Measurements from ENCODE around the gene AK3. TPM values are rescaled to one million over a fixed set of nuclear protein-coding genes. Genes with fewer than 3 reads are reported as not detected.

Gene AK3
- polyA plus RNA-seq, 1 experiment: 30.1 TPM

DNA sequence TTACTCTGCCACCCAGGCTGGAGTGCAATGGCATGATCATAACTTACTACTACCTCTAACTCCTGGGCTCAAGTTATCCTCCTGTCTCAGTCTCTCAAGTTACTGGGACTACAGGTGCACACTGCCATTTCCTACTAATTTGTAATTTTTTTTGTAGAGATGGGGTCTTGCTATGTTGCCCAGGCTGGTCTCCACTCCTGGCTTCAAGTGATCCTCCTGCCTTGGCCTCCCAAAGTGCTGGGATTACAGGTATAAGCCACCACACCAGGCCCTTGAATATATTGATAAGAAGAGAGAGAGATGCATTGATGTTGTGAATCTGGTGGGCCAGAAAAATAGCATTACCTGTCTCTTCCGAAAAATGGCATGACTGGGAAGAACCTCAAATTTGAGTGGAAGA, 30.8 kb upstream of the AK3 start:
- ChIA-PET CTCF (no interaction called here), POLR2A (no interaction called here)
- Histone ChIP-seq H3K36me3 (ENCODE audit: control insufficient read depth, insufficient read depth, low read length) (no peaks in the 10 kb centered on the region), H3K4me3 (ENCODE audit: low read depth, low read length) (no peak overlapping the region), H3K27me3 (ENCODE audit: control insufficient read depth, insufficient read depth, low read length) (no peaks in the 10 kb centered on the region; the same call in 1 of the 2 replicates)
- no peak for DNase-seq (ENCODE audit: low read depth)
- TF ChIP-seq, protein P1, sequence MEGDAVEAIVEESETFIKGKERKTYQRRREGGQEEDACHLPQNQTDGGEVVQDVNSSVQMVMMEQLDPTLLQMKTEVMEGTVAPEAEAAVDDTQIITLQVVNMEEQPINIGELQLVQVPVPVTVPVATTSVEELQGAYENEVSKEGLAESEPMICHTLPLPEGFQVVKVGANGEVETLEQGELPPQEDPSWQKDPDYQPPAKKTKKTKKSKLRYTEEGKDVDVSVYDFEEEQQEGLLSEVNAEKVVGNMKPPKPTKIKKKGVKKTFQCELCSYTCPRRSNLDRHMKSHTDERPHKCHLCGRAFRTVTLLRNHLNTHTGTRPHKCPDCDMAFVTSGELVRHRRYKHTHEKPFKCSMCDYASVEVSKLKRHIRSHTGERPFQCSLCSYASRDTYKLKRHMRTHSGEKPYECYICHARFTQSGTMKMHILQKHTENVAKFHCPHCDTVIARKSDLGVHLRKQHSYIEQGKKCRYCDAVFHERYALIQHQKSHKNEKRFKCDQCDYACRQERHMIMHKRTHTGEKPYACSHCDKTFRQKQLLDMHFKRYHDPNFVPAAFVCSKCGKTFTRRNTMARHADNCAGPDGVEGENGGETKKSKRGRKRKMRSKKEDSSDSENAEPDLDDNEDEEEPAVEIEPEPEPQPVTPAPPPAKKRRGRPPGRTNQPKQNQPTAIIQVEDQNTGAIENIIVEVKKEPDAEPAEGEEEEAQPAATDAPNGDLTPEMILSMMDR (IDR thresholded peaks at IDR 0.05; ENCODE audit: insufficient read depth, low read depth, low read length): no peak

DNA sequence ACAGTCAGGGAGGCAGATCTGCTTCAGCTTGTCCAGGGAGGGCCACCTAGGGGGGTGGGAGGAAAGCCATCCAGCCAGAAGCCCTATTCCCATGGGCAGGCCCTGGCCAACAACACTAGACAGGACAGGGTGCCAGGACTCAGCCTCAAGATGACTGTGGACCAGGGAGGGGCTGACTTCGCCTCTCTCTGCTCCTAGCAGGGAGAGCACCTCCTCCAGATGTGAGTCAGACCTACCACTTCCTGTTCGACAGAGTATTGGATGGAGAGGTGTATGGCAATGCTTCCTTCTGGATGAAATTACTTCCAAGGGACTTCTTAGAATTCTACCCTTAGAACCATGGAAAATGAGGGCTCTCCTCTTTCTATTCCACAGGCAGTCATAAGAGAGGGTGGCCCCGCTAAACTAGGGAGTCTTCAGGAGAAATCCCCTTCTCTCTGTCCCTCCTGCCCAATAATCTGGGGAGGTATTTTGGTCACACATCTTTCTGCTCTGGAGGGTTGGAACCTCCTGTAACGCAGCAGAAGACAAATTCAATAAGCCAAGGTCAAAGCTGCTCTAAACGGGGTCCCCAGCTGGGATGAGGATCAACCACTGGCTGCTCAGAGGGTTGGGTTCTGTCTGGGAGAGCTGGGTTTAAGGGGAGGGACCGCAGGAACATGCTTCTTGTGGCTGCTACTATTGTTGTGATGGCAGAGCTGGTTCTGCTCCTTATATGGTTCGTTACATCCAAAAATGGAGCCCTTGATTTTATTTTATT, 28.5 kb upstream of the AK3 start:
- DNase-seq (ENCODE audit: low read depth): no peak
- H3K36me3 ChIP-seq (ENCODE audit: control insufficient read depth, insufficient read depth, low read length): no peaks in the 10 kb centered on the region
- H3K4me3 ChIP-seq (ENCODE audit: low read depth, low read length): no peak overlapping the region
- POLR2A ChIA-PET: no interaction called here
- H3K27me3 ChIP-seq (ENCODE audit: control insufficient read depth, insufficient read depth, low read length): no peaks in the 10 kb centered on the region; the same call in 1 of the 2 replicates
- CTCF ChIA-PET: interaction anchor here (1.0 to 2.3 kb wide), 2 partner anchors 10 to 21 kb away, joined by 3 to 10 read pairs; no protein-coding TSS in a partner anchor
- TF ChIP-seq, protein P1 (IDR thresholded peaks at IDR 0.05; ENCODE audit: insufficient read depth, low read depth, low read length): no peak

DNA sequence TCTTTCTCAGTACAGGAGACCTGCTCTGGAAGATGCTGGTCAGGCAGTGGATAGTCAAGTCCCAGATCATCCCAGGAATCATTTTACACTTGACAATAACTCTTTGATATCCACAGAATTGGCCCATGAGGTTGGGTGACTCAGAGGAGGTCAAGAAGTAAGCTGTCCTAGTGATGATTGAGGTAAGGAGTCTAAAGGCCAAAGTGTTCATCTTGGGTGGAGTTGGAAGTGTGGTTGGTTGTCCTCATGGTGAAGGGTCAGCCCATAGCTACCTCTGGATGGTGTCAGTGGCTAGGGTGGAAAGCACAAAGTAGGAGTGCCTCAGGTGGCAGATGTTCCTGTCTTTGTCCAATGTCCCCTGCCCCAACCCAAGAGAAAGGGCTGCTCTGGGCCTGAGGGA, 27.7 kb upstream of the AK3 start:
- ChIA-PET CTCF (interaction anchor here (2.2 to 2.3 kb wide), 2 partner anchors 9 to 218 kb away, joined by 6 to 10 read pairs; no protein-coding TSS in a partner anchor), POLR2A (no interaction called here)
- Histone ChIP-seq H3K36me3 (ENCODE audit: control insufficient read depth, insufficient read depth, low read length) (no peaks in the 10 kb centered on the region), H3K4me3 (ENCODE audit: low read depth, low read length) (no peak overlapping the region), H3K27me3 (ENCODE audit: control insufficient read depth, insufficient read depth, low read length) (no peaks in the 10 kb centered on the region)
- TF ChIP-seq, protein P1 (IDR thresholded peaks at IDR 0.05; ENCODE audit: insufficient read depth, low read depth, low read length): no peak
- no peak for DNase-seq (ENCODE audit: low read depth)

DNA sequence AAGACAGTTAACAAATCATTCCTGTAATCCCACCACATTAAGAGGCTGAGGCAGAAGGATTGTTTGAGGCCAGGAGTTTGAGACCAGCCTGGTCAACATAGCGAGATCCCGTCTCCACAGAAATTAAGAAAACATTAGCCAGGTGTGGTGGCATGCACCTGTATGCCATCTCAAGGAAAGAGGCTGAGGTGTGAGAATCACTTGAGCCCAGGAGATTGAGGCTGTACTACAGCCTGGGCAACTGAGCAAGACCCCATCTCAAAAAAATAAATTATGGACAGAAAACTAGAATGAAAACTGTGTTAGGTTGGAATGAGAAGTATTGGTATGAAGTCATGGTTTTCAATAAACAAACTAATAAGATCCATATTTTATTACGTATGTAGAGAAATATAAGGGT, 23.0 kb upstream of the AK3 start:
- CTCF ChIA-PET: interaction anchor here (1.0 to 8.5 kb wide), 5 partner anchors 13 to 836 kb away, joined by 3 to 154 read pairs (median 40); partner anchors contain the start of gene JAK2
- no peak overlapping the region for H3K4me3 ChIP-seq (ENCODE audit: low read depth, low read length)
- POLR2A ChIA-PET: no interaction called here
- TF ChIP-seq, protein P1 (IDR thresholded peaks at IDR 0.05; ENCODE audit: insufficient read depth, low read depth, low read length): no peak
- H3K36me3 ChIP-seq (ENCODE audit: control insufficient read depth, insufficient read depth, low read length): no peaks in the 10 kb centered on the region
- H3K27me3 ChIP-seq (ENCODE audit: control insufficient read depth, insufficient read depth, low read length): no peaks in the 10 kb centered on the region
- DNase-seq (ENCODE audit: low read depth): no peak

DNA sequence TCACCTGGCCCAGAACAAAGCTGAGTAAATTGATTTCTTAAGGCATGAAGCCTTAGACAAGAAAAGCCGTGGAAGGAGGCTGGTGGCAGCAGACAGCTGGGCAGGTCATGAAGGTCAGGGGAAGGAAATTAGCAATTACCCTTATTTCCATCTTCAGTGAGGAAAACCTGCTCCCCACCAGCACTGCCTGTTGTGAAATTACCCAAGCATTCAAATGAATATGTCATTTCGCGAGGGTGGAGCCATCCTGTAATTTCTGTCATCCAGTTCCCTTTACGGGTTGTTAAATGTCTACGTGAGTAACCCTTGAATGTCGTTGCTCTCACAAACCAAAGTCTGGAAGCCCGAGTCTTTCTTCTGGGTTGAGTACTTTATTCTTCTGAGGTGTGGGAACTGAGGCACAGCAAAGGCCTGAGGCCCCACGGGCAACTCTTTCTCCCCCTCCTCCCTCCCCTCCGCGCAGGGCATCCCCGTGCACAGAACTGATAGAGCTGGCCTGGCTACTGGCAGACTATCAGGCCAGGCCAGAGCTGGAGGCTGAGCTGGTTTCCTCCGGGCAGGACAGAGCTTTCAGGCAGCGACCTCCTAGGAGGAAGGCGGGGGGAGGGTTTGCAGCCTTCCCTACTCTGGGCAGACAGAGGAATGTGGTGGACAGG, 22.0 kb upstream of the AK3 start:
- no peaks in the 10 kb centered on the region for H3K36me3 ChIP-seq (ENCODE audit: control insufficient read depth, insufficient read depth, low read length)
- POLR2A ChIA-PET: no interaction called here
- TF ChIP-seq, protein P1 (IDR thresholded peaks at IDR 0.05; ENCODE audit: insufficient read depth, low read depth, low read length): no peak
- H3K4me3 ChIP-seq (ENCODE audit: low read depth, low read length): no peak overlapping the region
- no peaks in the 10 kb centered on the region for H3K27me3 ChIP-seq (ENCODE audit: control insufficient read depth, insufficient read depth, low read length)
- CTCF ChIA-PET: interaction anchor here (0.6 to 8.5 kb wide), 23 partner anchors 9 to 1479 kb away, joined by 3 to 154 read pairs (median 4); partner anchors contain the start of genes JAK2 and RCL1
- no peak for DNase-seq (ENCODE audit: low read depth)

Measured in BJ (cell line).